H9 (cell line): Measurements from ENCODE around the gene C1orf21. TPM values are rescaled to one million over a fixed set of nuclear protein-coding genes. Genes with fewer than 3 reads are reported as not detected.

ENCODE experiments used
- DNase-seq: peaks from one replicate; pipeline ENCODE4 v3.0.0-alpha.2; 2017
- H2AFZ ChIP-seq: one replicate; pipeline ENCODE4 v1.6.1; 2013; ENCODE audit warnings: mild to moderate bottlenecking, low read length, control low read depth, moderate library complexity
- H2AK5ac ChIP-seq: 2 replicates; pipeline ENCODE4 v1.6.1; 2013; ENCODE audit warnings: low read length, control low read depth, mixed read lengths; ENCODE audit not compliant: insufficient read length
- H2BK120ac ChIP-seq: one replicate; pipeline ENCODE4 v1.6.1; 2013; ENCODE audit warnings: low read depth, mild to moderate bottlenecking, low read length, control low read depth, inconsistent platforms; ENCODE audit not compliant: poor library complexity, severe bottlenecking
- H2BK12ac ChIP-seq: 2 replicates; pipeline ENCODE4 v1.6.1; 2013; ENCODE audit warnings: low read length, control low read depth, mixed read lengths, low read depth; ENCODE audit not compliant: insufficient read length
- H2BK15ac ChIP-seq: 2 replicates; pipeline ENCODE4 v1.6.1; 2013; ENCODE audit warnings: low read depth, low read length, control low read depth
- H2BK20ac ChIP-seq: one replicate; pipeline ENCODE4 v1.6.1; 2013; ENCODE audit warnings: low read depth, mild to moderate bottlenecking, low read length, control low read depth, inconsistent platforms; ENCODE audit not compliant: poor library complexity, severe bottlenecking
- H2BK5ac ChIP-seq: 2 replicates; pipeline ENCODE4 v1.6.1; 2013; ENCODE audit warnings: low read length, control low read depth, mixed read lengths; ENCODE audit not compliant: insufficient read length
- H3K14ac ChIP-seq: 2 replicates; pipeline ENCODE4 v1.6.1; 2013; ENCODE audit warnings: low read length, control low read depth; ENCODE audit not compliant: insufficient read depth
- H3K18ac ChIP-seq: 2 replicates; pipeline ENCODE4 v1.6.1; 2013; ENCODE audit warnings: low read depth, mild to moderate bottlenecking, mixed read lengths, low read length, control low read depth; ENCODE audit not compliant: insufficient read length
- H3K23ac ChIP-seq: 2 replicates; pipeline ENCODE4 v1.6.1; 2013; ENCODE audit warnings: low read length, control low read depth, mixed read lengths, low read depth; ENCODE audit not compliant: insufficient read length
- H3K23me2 ChIP-seq: 2 replicates; pipeline ENCODE4 v1.6.1; 2013; ENCODE audit warnings: low read depth, mild to moderate bottlenecking, mixed read lengths, low read length, control low read depth; ENCODE audit not compliant: insufficient read length, poor library complexity, severe bottlenecking
- H3K27ac ChIP-seq: 2 replicates; pipeline ENCODE4 v1.5.1; 2013; ENCODE audit warnings: low read length, control low read depth, mixed read lengths, low read depth; ENCODE audit not compliant: insufficient read length
- H3K27me3 ChIP-seq: 2 replicates; pipeline ENCODE4 v1.6.1; 2013; ENCODE audit warnings: low read length, control low read depth, inconsistent platforms; ENCODE audit not compliant: insufficient read depth
- H3K4ac ChIP-seq: 2 replicates; pipeline ENCODE4 v1.6.1; 2013; ENCODE audit warnings: low read depth, mild to moderate bottlenecking, control low read depth, inconsistent platforms, low read length, moderate library complexity
- H3K4me1 ChIP-seq: 2 replicates; pipeline ENCODE4 v1.6.1; 2013; ENCODE audit warnings: low read length, control low read depth, inconsistent platforms; ENCODE audit not compliant: insufficient read depth
- H3K4me2 ChIP-seq: 2 replicates; pipeline ENCODE4 v1.6.1; 2013; ENCODE audit warnings: low read length, control low read depth, mixed read lengths; ENCODE audit not compliant: insufficient read length, insufficient read depth
- H3K56ac ChIP-seq: 2 replicates; pipeline ENCODE4 v1.6.1; 2013; ENCODE audit warnings: low read depth, mild to moderate bottlenecking, mixed read lengths, low read length, control low read depth; ENCODE audit not compliant: insufficient read length
- H3K79me1 ChIP-seq: 2 replicates; pipeline ENCODE4 v1.6.1; 2013; ENCODE audit warnings: low read depth, mild to moderate bottlenecking, moderate library complexity, low read length, control low read depth, inconsistent platforms; ENCODE audit not compliant: insufficient read depth, poor library complexity, severe bottlenecking
- H3K79me2 ChIP-seq: 2 replicates; pipeline ENCODE4 v1.6.1; 2013; ENCODE audit warnings: low read length, control low read depth, inconsistent platforms; ENCODE audit not compliant: insufficient read depth
- H3K9ac ChIP-seq: 2 replicates; pipeline ENCODE4 v1.6.1; 2013; ENCODE audit warnings: low read length, control low read depth, mixed read lengths; ENCODE audit not compliant: insufficient read length; ENCODE audit errors: extremely low read depth
- H3K9me3 ChIP-seq: one replicate; pipeline ENCODE4 v1.6.1; 2013; ENCODE audit warnings: low read depth, low read length, inconsistent platforms; ENCODE audit not compliant: control insufficient read depth
- H3T11ph ChIP-seq: one replicate; pipeline ENCODE4 v1.6.1; 2013; ENCODE audit warnings: mild to moderate bottlenecking, low read length, control low read depth, inconsistent platforms
- H4K20me1 ChIP-seq: one replicate; pipeline ENCODE4 v1.6.1; 2013; ENCODE audit not compliant: control insufficient read depth, insufficient read length, insufficient read depth
- H4K5ac ChIP-seq: 2 replicates; pipeline ENCODE4 v1.6.1; 2013; ENCODE audit warnings: low read depth, mild to moderate bottlenecking, mixed read lengths, low read length, control low read depth; ENCODE audit not compliant: insufficient read length
- H4K8ac ChIP-seq: replicated peaks from 2 replicates; pipeline ENCODE4 v1.6.1; 2013; ENCODE audit warnings: low read length, control low read depth, mixed read lengths, low read depth; ENCODE audit not compliant: insufficient read length
- H4K91ac ChIP-seq: 2 replicates; pipeline ENCODE4 v1.6.1; 2013; ENCODE audit warnings: low read depth, mild to moderate bottlenecking, moderate library complexity, mixed read lengths, low read length, control low read depth; ENCODE audit not compliant: insufficient read length
- H3K27ac Mint-ChIP-seq, 3 experiments: 2 replicates in 2 of 3; 3 replicates in 1 of 3; pipeline ENCODE4 v1.8.0; 2020 to 2021; ENCODE audit warnings: mixed read lengths in 3 of 3, mild to moderate bottlenecking in 1 of 3, moderate library complexity in 1 of 3
- H3K27me3 Mint-ChIP-seq: 2 replicates; pipeline ENCODE4 v1.8.0; 2021; ENCODE audit warnings: low read depth, mild to moderate bottlenecking, moderate library complexity, mixed read lengths
- H3K36me3 Mint-ChIP-seq, 3 experiments: 2 replicates in 2 of 3; 3 replicates in 1 of 3; pipeline ENCODE4 v1.8.0; 2020 to 2021; ENCODE audit warnings: low read depth in 3 of 3, mixed read lengths in 3 of 3; ENCODE audit not compliant: insufficient read depth in 1 of 3
- H3K4me1 Mint-ChIP-seq, 2 experiments: 2 replicates each; pipeline ENCODE4 v1.8.0; 2020; ENCODE audit warnings: mixed read lengths in 2 of 2
- H3K4me3 Mint-ChIP-seq, 2 experiments: 2 replicates in 1 of 2; 3 replicates in 1 of 2; pipeline ENCODE4 v1.8.0; 2020 to 2021; ENCODE audit warnings: mild to moderate bottlenecking in 2 of 2, mixed read lengths in 2 of 2, moderate library complexity in 1 of 2
- H3K9me3 Mint-ChIP-seq, 2 experiments: 2 replicates in 1 of 2; 3 replicates in 1 of 2; pipeline ENCODE4 v1.8.0; 2020; ENCODE audit warnings: mild to moderate bottlenecking in 2 of 2, mixed read lengths in 2 of 2, moderate library complexity in 1 of 2
- CTCF ChIP-seq: fragments of 200-600 bp; sonication (generic); conservative IDR thresholded peaks from 3 replicates; pipeline ENCODE4 v1.8.0; 2021; ENCODE audit warnings: antibody characterized with exemption, mild to moderate bottlenecking
- WGBS: extraction: QIAGEN DNeasy Blood & Tissue Kit; methylation state at CpG from one replicate; pipeline ENCODE4 v1.1.7; 2013; ENCODE audit warnings: missing lambda C conversion rate, low lambda C conversion rate, mixed read lengths; ENCODE audit not compliant: insufficient read length; ENCODE audit errors: extremely low coverage; 5-methylcytosine and 5-hydroxymethylcytosine counted together
- total RNA-seq: library from RNA; stranded (reverse); gene quantifications from 2 replicates; pipeline ENCODE4 v1.2.1, GENCODE V29; 2021

C1orf21 gene
- total RNA-seq, 1 experiment from 2014 or later: 36.0 TPM

DNA sequence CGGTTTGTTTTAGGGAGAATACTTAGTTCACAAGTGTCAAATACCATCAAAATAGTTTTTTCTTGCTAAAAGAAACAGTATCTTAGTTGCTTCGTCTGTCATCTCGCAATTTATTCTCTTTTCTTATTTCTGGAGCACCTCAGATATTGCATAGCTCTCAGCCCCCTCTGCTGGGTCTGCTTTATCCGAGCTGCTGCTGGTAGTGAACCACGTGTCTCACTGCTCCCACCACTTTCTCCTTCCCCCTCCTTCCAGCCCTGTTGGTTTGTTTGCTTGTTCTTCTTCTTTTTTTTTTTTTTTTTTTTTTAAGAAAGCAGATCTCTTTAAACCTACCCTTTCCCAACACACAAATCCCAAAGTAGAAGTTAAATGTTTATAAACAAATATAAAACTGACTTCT lies 197.0 kb downstream of the C1orf21 start:
- no peak overlapping the region for H3K27ac ChIP-seq
- H3K27ac Mint-ChIP-seq: peak overlapping the region in 2 of 3 experiments; percentile 65 to 77; a peak in 1 of 7 replicates

More for the DNA sequence above, 197.0 kb downstream of the C1orf21 start:
- no peaks in the 10 kb centered on the region for H3K27me3 ChIP-seq
- no CpG with 5 or more reads among the region's 5 CpGs for WGBS
- no peak overlapping the region for H3K23ac ChIP-seq
- Mint-ChIP-seq H3K9me3 (peaks cover 0 to 6% of the 10 kb centered on the region in 2 experiments; a peak in 3 of 5 replicates), H3K4me3 (no peak overlapping the region), H3K4me1 (peaks cover 12 to 22% of the 10 kb centered on the region in 2 experiments), H3K27me3 (no peaks in the 10 kb centered on the region), H3K36me3 (peaks cover 0 to 19% (median 9%) of the 10 kb centered on the region in 3 experiments; a peak in 6 of 7 replicates)
- H2BK20ac ChIP-seq: no peak overlapping the region
- no peak overlapping the region for H2BK5ac ChIP-seq
- no peaks in the 10 kb centered on the region for H3K79me1 ChIP-seq
- H2AFZ ChIP-seq: no peak overlapping the region
- H2BK120ac ChIP-seq: no peak overlapping the region
- H4K20me1 ChIP-seq: no peaks in the 10 kb centered on the region
- TF ChIP-seq CTCF: peak; percentile 23; the same call in 2 of the 3 replicates
- H3K4me1 ChIP-seq: no peaks in the 10 kb centered on the region
- H2BK15ac ChIP-seq: no peak overlapping the region
- H4K91ac ChIP-seq: no peak overlapping the region
- DNase-seq: peak; percentile 33
- H3K4me2 ChIP-seq: no peak overlapping the region
- no peaks in the 10 kb centered on the region for H3K23me2 ChIP-seq
- H2BK12ac ChIP-seq: no peak overlapping the region
- no peak overlapping the region for H4K5ac ChIP-seq
- no peak overlapping the region for H3K18ac ChIP-seq
- H3K9ac ChIP-seq: no peak overlapping the region
- H3K56ac ChIP-seq: no peak overlapping the region
- no peaks in the 10 kb centered on the region for H3K79me2 ChIP-seq
- H4K8ac ChIP-seq: no peak overlapping the region
- no peak overlapping the region for H3K4ac ChIP-seq
- H3T11ph ChIP-seq: no peak overlapping the region
- H3K9me3 ChIP-seq: no peaks in the 10 kb centered on the region
- no peak overlapping the region for H3K14ac ChIP-seq
- no peak overlapping the region for H2AK5ac ChIP-seq
